ENCODE data around the gene TMEM167A.

- TF ChIP-seq CTCF (IDR thresholded peaks at IDR 0.05): no peak
- no peak for TF ChIP-seq POLR2A (IDR thresholded peaks at IDR 0.05; ENCODE audit: low read depth)
Observed at GRCh38 chr5:83022334-83022733, 54.9 kb downstream of the TMEM167A start.

Measured in esophagus muscularis mucosa (tissue), 3 donors.